ENCODE results near the gene CLTA.
"Not testable (repeated sequence)": the region's sequence is repeated elsewhere in the genome, so short reads cannot be mapped to it uniquely, and the experiment has no call there.

DNA sequence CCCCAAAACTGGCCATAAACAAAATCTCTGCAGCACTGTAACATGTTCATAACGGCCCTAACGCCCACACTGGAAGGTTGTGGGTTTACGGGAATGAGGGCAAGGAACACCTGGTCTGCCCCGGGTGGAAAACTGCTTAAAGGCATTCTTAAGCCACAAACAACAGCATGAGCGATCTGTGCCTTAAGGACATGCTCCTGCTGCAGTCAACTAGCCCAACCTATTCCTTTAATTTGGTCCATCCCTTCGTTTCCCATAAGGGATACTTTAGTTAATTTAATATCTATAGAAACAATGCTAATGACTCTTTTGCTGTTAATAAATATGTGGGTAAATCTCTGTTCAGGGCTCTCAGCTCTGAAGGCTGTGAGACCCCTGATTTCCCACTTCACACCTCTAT lies 10.5 kb upstream of the CLTA start:
- TF ChIP-seq, protein P1, sequence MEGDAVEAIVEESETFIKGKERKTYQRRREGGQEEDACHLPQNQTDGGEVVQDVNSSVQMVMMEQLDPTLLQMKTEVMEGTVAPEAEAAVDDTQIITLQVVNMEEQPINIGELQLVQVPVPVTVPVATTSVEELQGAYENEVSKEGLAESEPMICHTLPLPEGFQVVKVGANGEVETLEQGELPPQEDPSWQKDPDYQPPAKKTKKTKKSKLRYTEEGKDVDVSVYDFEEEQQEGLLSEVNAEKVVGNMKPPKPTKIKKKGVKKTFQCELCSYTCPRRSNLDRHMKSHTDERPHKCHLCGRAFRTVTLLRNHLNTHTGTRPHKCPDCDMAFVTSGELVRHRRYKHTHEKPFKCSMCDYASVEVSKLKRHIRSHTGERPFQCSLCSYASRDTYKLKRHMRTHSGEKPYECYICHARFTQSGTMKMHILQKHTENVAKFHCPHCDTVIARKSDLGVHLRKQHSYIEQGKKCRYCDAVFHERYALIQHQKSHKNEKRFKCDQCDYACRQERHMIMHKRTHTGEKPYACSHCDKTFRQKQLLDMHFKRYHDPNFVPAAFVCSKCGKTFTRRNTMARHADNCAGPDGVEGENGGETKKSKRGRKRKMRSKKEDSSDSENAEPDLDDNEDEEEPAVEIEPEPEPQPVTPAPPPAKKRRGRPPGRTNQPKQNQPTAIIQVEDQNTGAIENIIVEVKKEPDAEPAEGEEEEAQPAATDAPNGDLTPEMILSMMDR (IDR thresholded peaks at IDR 0.05) = not testable (repeated sequence)
- TF ChIP-seq POLR2AphosphoS5 (IDR thresholded peaks at IDR 0.05) = not testable (repeated sequence)
